H9 (cell line): Measurements from ENCODE around the gene ECEL1. TPM values are rescaled to one million over a fixed set of nuclear protein-coding genes. Genes with fewer than 3 reads are reported as not detected.
A peak's percentile ranks its signal among the peaks of the same experiment; 100 is the strongest.

Experiments used
- DNase-seq: peaks from one replicate; pipeline ENCODE4 v3.0.0-alpha.2; 2017
- H2AFZ ChIP-seq: one replicate; pipeline ENCODE4 v1.6.1; 2013; ENCODE audit warnings: mild to moderate bottlenecking, low read length, control low read depth, moderate library complexity
- H2AK5ac ChIP-seq: 2 replicates; pipeline ENCODE4 v1.6.1; 2013; ENCODE audit warnings: low read length, control low read depth, mixed read lengths; ENCODE audit not compliant: insufficient read length
- H2BK120ac ChIP-seq: one replicate; pipeline ENCODE4 v1.6.1; 2013; ENCODE audit warnings: low read depth, mild to moderate bottlenecking, low read length, control low read depth, inconsistent platforms; ENCODE audit not compliant: poor library complexity, severe bottlenecking
- H2BK12ac ChIP-seq: 2 replicates; pipeline ENCODE4 v1.6.1; 2013; ENCODE audit warnings: low read length, control low read depth, mixed read lengths, low read depth; ENCODE audit not compliant: insufficient read length
- H2BK15ac ChIP-seq: 2 replicates; pipeline ENCODE4 v1.6.1; 2013; ENCODE audit warnings: low read depth, low read length, control low read depth
- H2BK20ac ChIP-seq: one replicate; pipeline ENCODE4 v1.6.1; 2013; ENCODE audit warnings: low read depth, mild to moderate bottlenecking, low read length, control low read depth, inconsistent platforms; ENCODE audit not compliant: poor library complexity, severe bottlenecking
- H2BK5ac ChIP-seq: 2 replicates; pipeline ENCODE4 v1.6.1; 2013; ENCODE audit warnings: low read length, control low read depth, mixed read lengths; ENCODE audit not compliant: insufficient read length
- H3K14ac ChIP-seq: 2 replicates; pipeline ENCODE4 v1.6.1; 2013; ENCODE audit warnings: low read length, control low read depth; ENCODE audit not compliant: insufficient read depth
- H3K18ac ChIP-seq: 2 replicates; pipeline ENCODE4 v1.6.1; 2013; ENCODE audit warnings: low read depth, mild to moderate bottlenecking, mixed read lengths, low read length, control low read depth; ENCODE audit not compliant: insufficient read length
- H3K23ac ChIP-seq: 2 replicates; pipeline ENCODE4 v1.6.1; 2013; ENCODE audit warnings: low read length, control low read depth, mixed read lengths, low read depth; ENCODE audit not compliant: insufficient read length
- H3K23me2 ChIP-seq: 2 replicates; pipeline ENCODE4 v1.6.1; 2013; ENCODE audit warnings: low read depth, mild to moderate bottlenecking, mixed read lengths, low read length, control low read depth; ENCODE audit not compliant: insufficient read length, poor library complexity, severe bottlenecking
- H3K27ac ChIP-seq: 2 replicates; pipeline ENCODE4 v1.5.1; 2013; ENCODE audit warnings: low read length, control low read depth, mixed read lengths, low read depth; ENCODE audit not compliant: insufficient read length
- H3K27me3 ChIP-seq: 2 replicates; pipeline ENCODE4 v1.6.1; 2013; ENCODE audit warnings: low read length, control low read depth, inconsistent platforms; ENCODE audit not compliant: insufficient read depth
- H3K4ac ChIP-seq: 2 replicates; pipeline ENCODE4 v1.6.1; 2013; ENCODE audit warnings: low read depth, mild to moderate bottlenecking, control low read depth, inconsistent platforms, low read length, moderate library complexity
- H3K4me1 ChIP-seq: 2 replicates; pipeline ENCODE4 v1.6.1; 2013; ENCODE audit warnings: low read length, control low read depth, inconsistent platforms; ENCODE audit not compliant: insufficient read depth
- H3K4me2 ChIP-seq: 2 replicates; pipeline ENCODE4 v1.6.1; 2013; ENCODE audit warnings: low read length, control low read depth, mixed read lengths; ENCODE audit not compliant: insufficient read length, insufficient read depth
- H3K56ac ChIP-seq: 2 replicates; pipeline ENCODE4 v1.6.1; 2013; ENCODE audit warnings: low read depth, mild to moderate bottlenecking, mixed read lengths, low read length, control low read depth; ENCODE audit not compliant: insufficient read length
- H3K79me1 ChIP-seq: 2 replicates; pipeline ENCODE4 v1.6.1; 2013; ENCODE audit warnings: low read depth, mild to moderate bottlenecking, moderate library complexity, low read length, control low read depth, inconsistent platforms; ENCODE audit not compliant: insufficient read depth, poor library complexity, severe bottlenecking
- H3K79me2 ChIP-seq: 2 replicates; pipeline ENCODE4 v1.6.1; 2013; ENCODE audit warnings: low read length, control low read depth, inconsistent platforms; ENCODE audit not compliant: insufficient read depth
- H3K9ac ChIP-seq: 2 replicates; pipeline ENCODE4 v1.6.1; 2013; ENCODE audit warnings: low read length, control low read depth, mixed read lengths; ENCODE audit not compliant: insufficient read length; ENCODE audit errors: extremely low read depth
- H3K9me3 ChIP-seq: one replicate; pipeline ENCODE4 v1.6.1; 2013; ENCODE audit warnings: low read depth, low read length, inconsistent platforms; ENCODE audit not compliant: control insufficient read depth
- H3T11ph ChIP-seq: one replicate; pipeline ENCODE4 v1.6.1; 2013; ENCODE audit warnings: mild to moderate bottlenecking, low read length, control low read depth, inconsistent platforms
- H4K20me1 ChIP-seq: one replicate; pipeline ENCODE4 v1.6.1; 2013; ENCODE audit not compliant: control insufficient read depth, insufficient read length, insufficient read depth
- H4K5ac ChIP-seq: 2 replicates; pipeline ENCODE4 v1.6.1; 2013; ENCODE audit warnings: low read depth, mild to moderate bottlenecking, mixed read lengths, low read length, control low read depth; ENCODE audit not compliant: insufficient read length
- H4K8ac ChIP-seq: replicated peaks from 2 replicates; pipeline ENCODE4 v1.6.1; 2013; ENCODE audit warnings: low read length, control low read depth, mixed read lengths, low read depth; ENCODE audit not compliant: insufficient read length
- H4K91ac ChIP-seq: 2 replicates; pipeline ENCODE4 v1.6.1; 2013; ENCODE audit warnings: low read depth, mild to moderate bottlenecking, moderate library complexity, mixed read lengths, low read length, control low read depth; ENCODE audit not compliant: insufficient read length
- H3K27ac Mint-ChIP-seq, 3 experiments: 2 replicates in 2 of 3; 3 replicates in 1 of 3; pipeline ENCODE4 v1.8.0; 2020 to 2021; ENCODE audit warnings: mixed read lengths in 3 of 3, mild to moderate bottlenecking in 1 of 3, moderate library complexity in 1 of 3
- H3K27me3 Mint-ChIP-seq: 2 replicates; pipeline ENCODE4 v1.8.0; 2021; ENCODE audit warnings: low read depth, mild to moderate bottlenecking, moderate library complexity, mixed read lengths
- H3K36me3 Mint-ChIP-seq, 3 experiments: 2 replicates in 2 of 3; 3 replicates in 1 of 3; pipeline ENCODE4 v1.8.0; 2020 to 2021; ENCODE audit warnings: low read depth in 3 of 3, mixed read lengths in 3 of 3; ENCODE audit not compliant: insufficient read depth in 1 of 3
- H3K4me1 Mint-ChIP-seq, 2 experiments: 2 replicates each; pipeline ENCODE4 v1.8.0; 2020; ENCODE audit warnings: mixed read lengths in 2 of 2
- H3K4me3 Mint-ChIP-seq, 2 experiments: 2 replicates in 1 of 2; 3 replicates in 1 of 2; pipeline ENCODE4 v1.8.0; 2020 to 2021; ENCODE audit warnings: mild to moderate bottlenecking in 2 of 2, mixed read lengths in 2 of 2, moderate library complexity in 1 of 2
- H3K9me3 Mint-ChIP-seq, 2 experiments: 2 replicates in 1 of 2; 3 replicates in 1 of 2; pipeline ENCODE4 v1.8.0; 2020; ENCODE audit warnings: mild to moderate bottlenecking in 2 of 2, mixed read lengths in 2 of 2, moderate library complexity in 1 of 2
- CTCF ChIP-seq: fragments of 200-600 bp; sonication (generic); conservative IDR thresholded peaks from 3 replicates; pipeline ENCODE4 v1.8.0; 2021; ENCODE audit warnings: antibody characterized with exemption, mild to moderate bottlenecking
- WGBS: extraction: QIAGEN DNeasy Blood & Tissue Kit; methylation state at CpG from one replicate; pipeline ENCODE4 v1.1.7; 2013; ENCODE audit warnings: missing lambda C conversion rate, low lambda C conversion rate, mixed read lengths; ENCODE audit not compliant: insufficient read length; ENCODE audit errors: extremely low coverage; 5-methylcytosine and 5-hydroxymethylcytosine counted together
- total RNA-seq: library from RNA; stranded (reverse); gene quantifications from 2 replicates; pipeline ENCODE4 v1.2.1, GENCODE V29; 2021

ECEL1 gene
- total RNA-seq, 1 experiment from 2014 or later: 8.4 TPM

- H3K4me1 Mint-ChIP-seq: peaks cover 19 to 21% of the 10 kb centered on the region in 2 experiments
- Histone ChIP-seq H2BK20ac (no peak overlapping the region), H2BK15ac (no peak overlapping the region), H3K79me1 (no peaks in the 10 kb centered on the region), H3K14ac (no peak overlapping the region), H3K27me3 (peaks cover 34% of the 10 kb centered on the region), H4K20me1 (no peaks in the 10 kb centered on the region), H3T11ph (no peak overlapping the region), H3K79me2 (no peaks in the 10 kb centered on the region), H3K9ac (no peak overlapping the region), H3K4me1 (peaks cover 2% of the 10 kb centered on the region; the same call in 1 of the 2 replicates), H2AK5ac (no peak overlapping the region), H3K23ac (no peak overlapping the region), H3K4me2 (peak overlapping the region; percentile 48), H2BK120ac (no peak overlapping the region), H3K9me3 (no peaks in the 10 kb centered on the region), H3K56ac (no peak overlapping the region), H4K8ac (no peak overlapping the region), H3K27ac (no peak overlapping the region), H2BK5ac (no peak overlapping the region), H3K23me2 (peaks cover 9% of the 10 kb centered on the region), H4K5ac (no peak overlapping the region), H2BK12ac (no peak overlapping the region), H3K4ac (no peak overlapping the region), H3K18ac (no peak overlapping the region), H2AFZ (no peak overlapping the region), H4K91ac (no peak overlapping the region)
- peaks cover 0 to 8% (median 0%) of the 10 kb centered on the region in 3 experiments; a peak in 3 of 7 replicates for H3K36me3 Mint-ChIP-seq
- H3K27ac Mint-ChIP-seq: no peak overlapping the region
- peak overlapping the region; percentile 41 to 76 for H3K4me3 Mint-ChIP-seq
- H3K9me3 Mint-ChIP-seq: no peaks in the 10 kb centered on the region
- WGBS: no CpG with 5 or more reads among the region's 12 CpGs
- no peak for TF ChIP-seq CTCF
- peak; percentile 19 for DNase-seq
- H3K27me3 Mint-ChIP-seq: peaks cover 75% of the 10 kb centered on the region
Measured at GRCh38 chr2:232484628-232485347, 2.8 kb downstream of the ECEL1 start.
